Activated T-cell treated with anti-CD3 and anti-CD28 coated beads for 1 hour (primary cell): ENCODE results near the gene RNF214.

Experiments used
- DNase-seq: peaks from one replicate; pipeline ENCODE4 v3.0.0-alpha.2; 2020; ENCODE audit warnings: low read depth

Gene RNF214

DNA sequence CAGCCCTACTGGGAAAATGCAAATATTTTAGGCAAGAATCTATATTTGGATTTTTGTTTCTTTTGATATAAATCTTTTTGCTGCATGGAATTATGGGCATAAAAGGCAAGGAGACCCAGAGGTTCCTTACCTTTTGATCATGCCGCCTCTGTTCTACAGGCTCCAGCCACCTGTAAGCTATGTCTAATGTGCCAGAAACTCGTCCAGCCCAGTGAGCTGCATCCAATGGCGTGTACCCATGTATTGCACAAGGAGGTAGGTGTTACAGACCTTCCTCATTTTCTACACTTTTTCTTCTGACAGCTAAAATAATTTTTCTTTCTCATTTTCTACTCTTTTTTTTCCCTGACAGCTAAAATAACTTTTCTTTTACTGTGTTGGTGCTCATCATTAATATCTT, 50.5 kb downstream of the RNF214 start:
- DNase-seq = no peak

DNA sequence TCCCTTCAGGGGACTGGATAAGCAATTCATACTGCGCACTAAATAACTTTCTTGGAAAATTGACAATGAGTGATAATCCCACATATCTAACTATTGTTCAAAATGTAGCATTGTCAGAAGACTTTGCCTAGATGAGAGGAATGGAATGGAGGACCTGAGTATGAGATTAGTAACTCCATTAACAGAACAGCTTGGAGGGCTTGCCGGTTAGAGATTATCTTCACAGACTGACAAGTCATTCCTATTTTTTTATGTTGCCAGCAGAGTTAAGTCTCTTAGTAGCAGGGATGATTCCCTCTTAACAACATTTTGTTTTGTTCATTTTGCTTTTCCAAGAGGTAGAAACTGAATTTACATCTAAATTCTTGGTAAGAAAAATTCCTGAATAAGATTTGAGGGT, 51.6 kb downstream of the RNF214 start:
- DNase-seq = no peak

DNA sequence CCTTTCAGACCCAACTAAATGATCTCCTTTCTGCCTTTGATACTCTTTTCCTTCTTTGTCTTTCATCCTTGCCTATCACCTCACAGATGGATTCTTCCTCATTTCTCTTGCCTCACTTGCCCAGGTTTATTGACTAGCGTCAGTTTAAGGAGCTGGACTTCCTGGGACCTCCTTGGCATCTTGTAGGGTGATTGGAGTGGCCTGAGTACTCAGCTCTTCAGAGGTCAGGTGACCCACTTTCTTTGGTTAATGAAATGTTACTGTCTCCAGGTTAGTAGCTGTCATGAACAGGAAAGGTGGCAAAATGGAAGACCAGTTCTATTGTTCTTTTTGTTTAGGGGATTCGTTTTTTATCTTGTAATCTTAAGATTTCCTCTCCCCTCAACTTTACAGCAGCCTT, 54.1 kb downstream of the RNF214 start:
- no peak for DNase-seq

DNA sequence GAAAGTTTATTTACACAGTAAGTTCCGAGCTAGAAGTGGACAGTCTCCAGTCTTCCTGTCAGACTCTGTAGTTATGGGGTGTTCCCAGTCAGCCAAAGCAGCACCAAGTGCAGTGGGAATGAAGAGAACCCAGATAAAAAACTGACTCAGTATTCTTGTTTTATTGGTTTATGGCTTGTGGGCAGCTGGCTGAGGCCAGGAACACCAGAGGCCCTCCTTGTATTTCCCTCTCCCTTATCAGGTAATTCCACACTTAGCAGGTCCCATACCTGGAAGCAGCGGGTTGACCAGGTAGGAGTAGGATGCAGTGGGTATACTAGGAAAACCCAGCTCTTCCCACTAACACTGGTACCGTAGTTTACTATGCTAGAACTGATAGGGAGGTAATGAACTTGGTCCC, 55.2 kb downstream of the RNF214 start:
- no peak for DNase-seq

DNA sequence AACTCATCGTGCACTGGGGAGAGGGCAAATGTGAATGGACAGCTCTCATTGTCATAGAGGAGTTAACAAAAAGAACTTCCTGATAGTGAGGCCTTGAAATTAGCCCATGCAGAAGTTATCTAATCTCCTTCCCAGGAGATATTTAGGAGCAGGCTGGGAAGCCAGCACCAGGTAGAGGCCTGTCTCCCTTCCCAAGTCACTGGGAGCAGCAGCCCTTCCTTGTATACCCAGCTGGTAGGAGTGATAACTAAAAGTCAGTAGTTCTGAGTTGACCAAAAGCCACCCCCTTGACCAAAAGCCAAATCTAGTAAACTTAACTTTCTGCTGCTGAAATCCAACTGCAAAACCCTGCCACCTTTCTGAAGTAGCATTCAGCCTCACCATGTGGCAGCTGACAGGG, 57.3 kb downstream of the RNF214 start:
- DNase-seq = no peak

DNA sequence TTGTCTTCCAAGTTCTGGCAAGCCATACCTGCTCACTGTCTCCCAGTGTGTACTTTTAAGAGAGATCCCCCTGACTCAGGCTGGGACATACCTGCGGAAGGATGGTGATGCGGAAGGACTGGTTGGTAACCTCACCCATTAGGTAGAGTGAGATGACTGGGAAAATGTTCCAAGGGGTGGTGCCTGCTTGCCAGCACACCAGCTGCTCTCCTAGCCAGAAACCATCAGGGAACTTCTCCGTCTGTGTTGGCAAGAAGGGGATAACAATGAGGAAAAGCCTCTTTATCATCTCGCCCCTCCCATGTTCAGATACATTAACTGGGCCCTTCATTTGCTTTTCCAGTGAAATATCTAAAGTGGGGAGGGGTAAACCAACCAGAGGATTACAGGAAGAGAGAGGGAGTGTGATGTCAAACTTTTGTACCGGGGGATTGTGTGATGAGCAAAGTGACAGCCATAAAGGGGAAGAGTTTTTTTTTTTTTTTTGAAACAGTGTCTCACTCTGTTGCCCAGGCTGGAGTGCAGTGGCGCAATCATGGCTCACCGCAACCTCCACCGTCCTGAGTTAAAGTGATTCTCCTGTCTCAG, 58.4 kb downstream of the RNF214 start, which contains the start of gene BACE1-AS:
Gene BACE1-AS (plus strand): TSS at position 538 of the 588 bp plus-strand sequence.
- no peak for DNase-seq

DNA sequence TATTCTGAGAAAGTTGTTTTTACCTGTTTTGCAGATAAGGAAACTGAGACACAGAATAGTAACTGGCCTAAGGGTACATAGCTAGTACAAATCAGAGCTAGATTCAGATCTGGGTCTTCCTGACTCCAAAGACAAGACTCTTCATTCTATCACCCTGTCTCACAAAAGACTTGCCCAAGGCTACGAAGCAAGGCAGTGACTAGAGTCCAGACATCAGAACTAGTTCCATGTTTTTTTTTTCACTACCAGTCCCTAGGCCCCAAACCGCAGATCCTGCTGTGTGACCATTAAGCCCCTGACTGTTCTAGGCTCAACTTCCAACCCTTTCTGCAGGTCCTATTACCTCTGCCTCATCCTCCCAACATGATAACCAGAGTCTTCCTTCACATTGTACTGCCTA, 60.1 kb downstream of the RNF214 start:
- DNase-seq = no peak

DNA sequence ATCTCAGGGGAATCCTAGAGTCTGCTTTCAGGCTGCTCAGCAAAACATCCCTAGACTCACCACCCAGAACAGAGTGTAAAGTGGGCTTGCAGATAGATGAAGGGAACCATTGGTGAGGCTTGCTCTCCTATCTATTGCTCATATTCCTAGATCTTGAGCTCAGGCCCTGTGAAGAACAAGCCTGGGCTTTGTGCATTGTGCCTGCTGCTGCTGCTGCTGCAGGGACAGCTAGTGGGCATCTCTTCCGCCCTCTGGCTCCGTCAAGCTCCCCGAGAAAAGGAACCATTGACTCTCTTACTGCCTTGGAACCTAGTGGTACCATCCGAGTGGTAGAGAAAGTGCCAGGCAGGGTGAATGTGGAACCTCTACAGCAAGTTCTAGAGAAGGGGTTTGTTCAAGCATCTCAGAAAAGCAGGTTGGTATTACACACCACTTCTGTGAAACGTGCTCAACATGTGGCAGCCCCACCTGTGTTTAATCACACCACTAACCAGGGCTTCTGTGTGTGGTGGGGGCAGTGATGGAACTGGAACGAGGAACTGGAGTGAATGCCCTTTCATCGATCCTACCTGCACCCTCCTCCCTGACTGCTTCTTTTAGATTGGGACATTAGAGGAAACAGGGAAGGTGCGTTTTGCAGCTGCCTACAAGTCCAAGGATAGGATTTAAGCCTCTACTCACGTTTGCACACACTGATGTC, 63.1 kb downstream of the RNF214 start:
- DNase-seq = no peak

DNA sequence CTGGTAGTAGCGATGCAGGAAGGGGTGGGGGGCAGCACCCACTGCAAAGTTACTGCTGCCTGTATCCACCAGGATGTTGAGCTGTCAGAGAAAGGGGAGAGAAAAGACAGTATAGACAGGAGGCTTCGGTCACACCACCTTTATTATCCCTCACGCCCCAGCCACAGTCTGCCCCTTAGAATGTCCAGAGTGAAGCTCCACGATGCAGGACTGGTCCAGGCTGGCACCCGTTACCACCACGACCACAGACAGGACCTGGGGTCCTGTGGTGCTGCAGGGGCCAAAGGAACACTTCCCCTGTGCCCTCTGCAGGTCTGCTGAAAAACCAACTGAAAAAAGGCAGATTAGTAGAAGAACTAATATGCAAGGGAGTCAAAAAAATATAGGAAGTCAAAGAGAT, 64.4 kb downstream of the RNF214 start:
- DNase-seq = no peak

DNA sequence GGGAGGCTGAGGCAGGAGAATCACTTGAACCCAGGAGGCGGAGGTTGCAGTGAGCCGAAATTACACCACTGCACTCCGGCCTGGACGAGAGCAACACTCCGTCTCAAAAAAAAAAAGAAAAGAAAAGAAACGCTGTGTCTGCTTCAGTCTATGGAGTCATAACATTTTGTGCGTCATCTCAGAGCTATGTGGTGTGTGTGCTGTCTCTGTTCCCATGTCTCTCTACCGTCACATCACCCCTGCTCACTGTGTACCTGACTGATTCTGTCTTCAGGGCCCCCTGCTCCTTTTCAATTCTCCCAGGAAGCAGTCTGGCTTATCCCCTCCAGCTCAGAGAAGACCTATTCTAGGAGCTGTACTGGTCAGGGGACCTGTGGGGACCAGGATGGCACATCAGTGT, 65.7 kb downstream of the RNF214 start:
- DNase-seq = no peak

DNA sequence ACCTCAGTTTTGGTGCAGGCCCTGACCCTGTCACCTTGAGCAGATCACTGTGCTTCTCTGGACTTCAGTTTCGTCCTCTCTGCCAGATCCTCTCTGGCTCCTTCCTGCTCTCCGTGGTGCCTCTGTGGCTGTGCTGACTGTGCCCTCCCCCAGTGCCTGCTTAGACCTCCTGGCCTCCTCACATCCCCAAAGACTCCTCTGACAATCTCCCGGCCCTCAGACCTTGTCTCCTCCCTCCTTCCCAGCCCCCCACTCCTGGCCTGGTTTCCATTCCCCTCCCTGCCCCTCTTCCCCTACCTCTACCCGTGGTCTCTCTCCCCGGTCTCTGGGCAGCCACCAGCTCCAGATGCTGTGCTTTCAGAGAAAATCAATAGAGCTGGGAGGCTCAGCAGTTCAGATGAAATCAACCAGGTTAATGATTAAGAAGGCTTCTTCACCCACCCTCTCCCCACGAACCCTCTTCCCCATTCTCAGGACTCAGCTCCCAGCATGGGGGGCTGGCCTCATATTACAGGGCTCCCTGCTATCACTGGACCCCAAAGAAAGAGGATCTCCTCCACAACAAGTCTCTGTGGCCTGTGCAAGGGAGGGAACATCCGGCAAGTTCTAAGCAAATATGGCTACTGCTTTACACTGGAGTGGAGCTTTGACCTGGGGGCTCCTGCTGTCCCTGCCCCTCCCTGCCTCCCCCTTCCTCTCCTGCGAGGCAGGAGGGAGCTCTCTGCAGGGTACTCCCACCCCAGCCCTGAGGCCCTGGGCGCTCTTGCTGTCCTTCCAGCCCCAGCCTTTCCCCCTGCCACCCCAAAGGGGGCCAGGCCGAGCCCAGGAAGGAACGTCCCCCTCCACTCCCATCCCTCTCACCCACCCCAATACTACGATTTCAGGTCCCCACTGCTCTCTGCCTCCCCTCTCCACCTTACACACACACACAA, 67.1 kb downstream of the RNF214 start:
- DNase-seq = no peak

DNA sequence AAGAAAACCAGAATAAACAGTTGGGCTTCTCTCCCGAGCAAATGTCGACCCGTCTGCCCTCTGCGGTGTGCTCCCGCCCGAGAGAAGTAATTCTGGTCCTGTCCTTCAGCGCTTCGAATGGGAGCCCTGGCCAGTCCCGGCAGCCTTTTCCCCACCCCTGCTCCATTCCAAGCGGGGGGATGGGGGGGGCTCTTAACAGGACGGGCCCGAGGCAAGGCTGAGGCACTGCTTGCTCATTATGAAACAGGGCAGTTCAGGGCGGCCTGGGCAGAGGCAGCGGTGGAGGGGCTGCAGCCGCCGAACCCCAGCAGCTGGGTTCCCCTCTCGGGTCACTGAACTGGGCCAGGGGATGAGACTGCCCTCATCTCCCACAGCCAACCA, 67.8 kb downstream of the RNF214 start:
- no peak for DNase-seq

DNA sequence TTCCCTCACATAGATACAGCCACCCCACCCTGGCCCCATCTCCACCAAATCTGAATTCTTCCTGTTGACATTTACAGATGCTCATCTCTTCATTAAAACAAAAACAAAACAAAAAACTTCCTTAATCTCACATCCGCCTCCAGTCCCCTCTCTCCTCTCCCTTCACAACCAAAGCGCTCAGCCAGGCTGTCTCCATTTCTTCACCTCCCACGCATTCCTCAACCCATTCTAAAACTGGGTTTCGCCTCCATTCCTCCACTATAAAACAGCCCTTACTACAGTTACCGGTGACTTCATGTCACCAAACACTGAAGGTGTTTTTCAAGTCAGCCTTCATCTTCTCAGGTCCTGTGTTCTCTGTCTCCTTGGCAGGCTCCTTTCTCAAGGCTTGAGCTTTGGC, 68.3 kb downstream of the RNF214 start:
- DNase-seq = no peak

DNA sequence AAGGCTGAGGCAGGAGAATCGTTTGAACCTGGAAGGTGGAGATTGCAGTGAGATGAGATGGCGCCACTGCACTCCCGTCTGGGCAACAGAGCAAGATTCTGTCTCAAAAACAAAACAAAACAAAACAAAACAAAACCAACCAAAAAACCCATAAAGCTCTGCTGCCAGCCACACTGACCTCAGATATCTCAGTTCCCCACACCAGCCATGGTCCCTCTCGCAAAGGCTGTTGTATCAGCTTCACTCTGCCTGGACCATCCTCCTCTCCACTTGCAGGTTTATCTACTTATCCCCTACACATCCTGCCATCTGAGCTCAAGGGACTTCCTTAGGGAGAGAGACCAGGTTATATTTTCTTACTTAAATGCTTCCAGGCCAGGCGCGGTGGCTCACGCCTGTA, 69.8 kb downstream of the RNF214 start:
- no peak for DNase-seq

DNA sequence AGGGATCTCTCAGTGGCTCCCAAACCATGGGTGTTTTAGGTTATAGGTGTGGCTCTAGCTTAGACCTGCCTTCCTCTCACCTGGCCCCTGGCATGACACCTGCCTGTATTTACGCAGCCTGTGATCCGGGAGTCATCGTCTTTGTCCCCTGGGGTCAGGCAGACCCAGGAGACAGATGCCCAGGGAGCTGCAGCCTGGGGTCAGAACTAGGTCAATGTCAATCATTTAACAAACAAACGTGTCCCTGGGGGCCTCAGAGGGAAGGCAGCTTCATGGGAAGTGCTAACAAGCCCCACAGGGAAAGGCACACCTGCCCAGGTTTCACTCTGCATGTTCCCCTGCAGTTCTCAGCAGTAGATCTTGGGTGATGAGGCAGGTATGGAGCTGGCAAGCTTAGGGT, 70.6 kb downstream of the RNF214 start:
- no peak for DNase-seq

DNA sequence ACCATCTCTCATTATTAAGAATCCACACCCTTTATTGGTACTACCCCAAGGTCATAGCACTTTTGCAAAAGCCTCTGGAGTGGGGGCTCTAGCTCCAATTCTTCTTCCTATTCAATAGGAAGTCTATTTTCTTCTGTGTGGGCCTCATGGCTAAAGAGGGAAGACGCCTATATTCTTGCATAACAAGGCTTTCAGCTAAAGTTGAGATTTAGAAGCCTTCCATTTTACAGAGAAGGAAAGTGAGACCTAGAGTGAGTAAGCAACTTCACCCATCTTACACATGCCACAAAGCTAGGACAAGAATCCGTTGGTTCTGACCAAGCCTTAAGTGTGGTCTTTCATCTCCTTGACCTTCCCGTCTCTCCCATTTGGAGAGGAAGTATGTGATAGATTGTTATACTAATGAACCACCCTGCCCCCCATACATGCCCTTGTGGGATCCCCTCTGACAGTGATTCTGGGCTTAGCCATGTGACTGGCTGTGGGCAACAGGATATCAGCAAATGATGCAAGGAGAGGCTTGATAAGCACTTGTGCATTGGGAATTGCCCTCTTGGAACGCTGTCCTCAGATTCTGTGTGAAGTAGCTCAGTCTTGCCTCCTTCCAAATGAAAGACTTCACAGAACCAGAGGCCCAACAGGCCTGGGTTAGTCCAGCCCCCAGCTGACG, 71.3 kb downstream of the RNF214 start:
- DNase-seq = no peak

DNA sequence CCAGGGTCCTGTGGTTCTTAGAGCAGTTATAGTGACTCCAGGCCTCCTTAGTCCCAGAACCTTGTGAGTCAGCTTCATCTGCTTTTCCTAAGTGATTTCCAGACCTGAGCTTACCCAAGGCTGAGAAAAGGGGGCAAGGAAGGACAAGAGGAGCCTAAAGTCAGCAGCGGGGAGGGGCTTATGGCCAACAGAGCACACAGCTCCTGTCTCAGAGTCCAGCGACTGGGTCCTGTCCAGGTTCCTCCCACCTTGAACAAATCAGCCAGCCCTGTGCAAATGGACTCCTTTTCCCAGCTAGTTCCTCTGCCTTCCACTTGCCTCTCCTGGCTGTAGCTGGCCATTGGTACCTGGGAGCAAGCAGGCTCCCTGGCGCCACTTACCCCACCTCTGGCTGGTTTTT, 72.7 kb downstream of the RNF214 start:
- no peak for DNase-seq

DNA sequence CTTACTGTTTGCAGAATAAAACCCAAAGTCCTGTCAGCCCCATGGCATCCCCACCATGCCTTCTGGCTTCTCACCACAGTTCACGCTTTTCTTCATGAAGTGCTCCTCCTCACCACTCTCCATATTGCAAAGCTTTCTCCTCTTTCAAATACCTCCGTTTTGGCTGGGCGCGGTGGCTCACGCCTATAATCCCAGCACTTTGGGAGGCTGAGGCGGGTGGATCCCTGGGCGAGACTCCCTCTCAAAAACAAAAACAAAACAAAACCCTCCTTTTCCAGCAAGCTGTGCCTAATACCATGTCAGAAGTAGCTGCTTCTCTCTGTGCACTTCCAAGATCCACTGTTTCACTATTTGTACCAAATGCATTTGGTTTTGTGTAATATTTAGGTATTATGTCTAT, 76.8 kb downstream of the RNF214 start:
- DNase-seq = no peak

DNA sequence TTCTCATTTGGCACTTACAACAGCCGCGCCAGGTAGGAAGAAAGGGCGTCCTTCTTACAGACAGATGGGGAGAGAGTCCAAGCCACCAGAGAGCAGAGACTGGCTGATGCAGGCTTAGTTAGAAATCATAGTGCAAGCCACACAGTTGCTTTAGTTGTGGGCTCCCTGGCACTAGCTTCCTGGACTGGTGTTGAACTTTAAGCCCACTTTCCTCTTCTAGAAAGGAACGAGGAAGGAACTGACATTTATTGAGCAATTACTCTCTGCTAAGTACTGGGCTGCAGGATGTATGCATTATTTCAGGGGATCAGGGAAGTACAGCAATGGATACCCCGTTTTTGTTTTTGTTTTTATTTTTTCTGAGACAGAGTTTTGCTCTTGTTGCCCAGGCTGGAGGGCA, 80.6 kb downstream of the RNF214 start:
- DNase-seq = no peak

DNA sequence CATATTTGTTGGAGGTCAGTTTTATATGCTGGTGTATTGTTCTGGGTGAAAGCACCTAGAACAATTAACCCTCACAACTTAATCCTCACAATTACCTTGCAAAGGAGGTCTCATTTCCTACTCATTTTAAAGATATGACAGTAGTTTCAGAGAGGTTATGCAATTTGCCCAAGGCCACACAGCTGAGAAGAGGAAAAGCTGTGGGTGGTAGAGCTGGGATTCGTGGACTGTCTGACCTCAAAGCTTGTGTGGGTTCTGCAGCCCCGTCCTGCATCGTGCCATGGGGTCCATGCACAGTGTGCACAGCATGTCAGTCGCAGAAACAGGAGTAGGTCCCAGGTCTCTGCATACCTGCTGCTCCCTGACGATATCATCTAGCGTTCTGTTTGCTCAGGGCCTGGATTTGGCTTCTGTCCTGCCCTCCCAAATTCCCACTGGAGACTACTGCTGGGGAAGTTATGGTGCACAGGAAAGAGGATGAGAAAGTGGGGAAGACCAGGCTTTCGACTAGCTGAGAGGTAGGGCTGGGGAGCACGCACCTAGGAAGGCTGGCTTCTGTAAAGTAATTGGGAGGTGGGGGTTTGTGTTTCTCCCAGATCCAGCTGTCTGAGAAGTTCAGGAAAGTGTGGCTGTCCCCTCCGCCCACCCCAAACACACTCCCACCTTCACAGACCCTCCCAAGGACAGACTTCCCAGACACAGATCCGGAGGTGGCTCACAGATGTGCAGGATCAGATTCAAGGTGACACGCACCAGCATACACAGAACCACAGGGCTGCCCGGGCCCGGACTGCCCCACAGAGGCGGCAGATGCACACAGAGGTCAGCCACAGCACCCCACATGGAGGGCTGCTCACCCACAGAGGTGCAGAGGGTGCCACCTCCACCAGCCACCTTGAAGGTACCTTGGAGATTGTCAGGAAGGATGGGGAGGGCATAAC, 81.6 kb downstream of the RNF214 start:
- no peak for DNase-seq

DNA sequence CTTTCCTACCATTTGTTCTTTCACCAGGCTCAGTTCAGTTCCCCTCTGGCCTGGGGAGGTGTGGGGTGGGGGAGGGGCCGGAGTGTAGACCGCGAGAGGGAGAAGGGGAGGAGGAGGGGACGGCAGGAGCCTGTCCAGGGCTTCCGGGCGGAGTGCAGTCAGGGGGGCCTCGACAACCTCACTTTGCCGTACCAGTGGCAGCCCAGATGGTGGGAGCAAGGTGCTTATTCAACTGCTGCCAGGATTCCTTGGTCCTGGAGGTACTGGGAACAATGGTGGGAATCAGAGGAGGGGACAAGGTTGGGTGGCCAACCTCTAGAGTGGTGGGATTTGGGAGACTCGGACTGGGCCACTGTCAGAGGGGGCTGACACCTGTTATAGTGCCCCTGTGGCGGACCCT, 82.4 kb downstream of the RNF214 start:
- DNase-seq = no peak
